ENCODE data around the gene MAN1C1. TPM values are rescaled to one million over a fixed set of nuclear protein-coding genes. Genes with fewer than 3 reads are reported as not detected.
A peak's percentile ranks its signal among the peaks of the same experiment; 100 is the strongest.

The MAN1C1 gene
- total RNA-seq, 1 experiment from 2014 or later, result 9.3 TPM

GRCh38 chr1:25576459-25577133 lies 40.0 kb upstream of the MAN1C1 start:
- Histone ChIP-seq H2BK15ac (ENCODE audit: low read depth, low read length) (no peak overlapping the region), H3T11ph (ENCODE audit: low read length) (no peak overlapping the region), H2BK120ac (ENCODE audit: low read depth, low read length, poor library complexity, severe bottlenecking) (no peak overlapping the region), H4K91ac (ENCODE audit: insufficient read length, low read depth, low read length) (no peak overlapping the region), H2BK20ac (ENCODE audit: low read depth, low read length, poor library complexity, severe bottlenecking) (no peak overlapping the region), H2BK5ac (ENCODE audit: insufficient read length, low read length) (no peak overlapping the region), H2AK5ac (ENCODE audit: insufficient read length, low read length) (no peak overlapping the region), H4K8ac (replicated peaks; ENCODE audit: insufficient read length, low read depth, low read length) (no peak overlapping the region), H3K9me3 (ENCODE audit: control insufficient read depth, low read depth, low read length) (no peaks in the 10 kb centered on the region), H3K23ac (ENCODE audit: insufficient read length, low read depth, low read length) (no peak overlapping the region), H2AFZ (ENCODE audit: low read length) (no peak overlapping the region), H3K18ac (ENCODE audit: insufficient read length, low read depth, low read length) (no peak overlapping the region), H4K20me1 (ENCODE audit: control insufficient read depth, insufficient read depth, insufficient read length) (peaks cover 3% of the 10 kb centered on the region), H3K4ac (ENCODE audit: low read depth, low read length) (no peak overlapping the region), H3K79me2 (ENCODE audit: insufficient read depth, low read length) (no peaks in the 10 kb centered on the region), H3K56ac (ENCODE audit: insufficient read length, low read depth, low read length) (no peak overlapping the region), H2BK12ac (ENCODE audit: insufficient read length, low read depth, low read length) (no peak overlapping the region), H3K23me2 (ENCODE audit: insufficient read length, low read depth, low read length, poor library complexity, severe bottlenecking) (no peaks in the 10 kb centered on the region), H3K9ac (ENCODE audit: extremely low read depth, insufficient read length, low read length) (no peak overlapping the region), H4K5ac (ENCODE audit: insufficient read length, low read depth, low read length) (no peak overlapping the region), H3K79me1 (ENCODE audit: insufficient read depth, low read depth, low read length, poor library complexity, severe bottlenecking) (no peaks in the 10 kb centered on the region), H3K4me2 (ENCODE audit: insufficient read depth, insufficient read length, low read length) (no peak overlapping the region), H3K27ac (ENCODE audit: insufficient read length, low read depth, low read length) (no peak overlapping the region), H3K4me1 (ENCODE audit: insufficient read depth, low read length) (no peaks in the 10 kb centered on the region; the same call in 1 of the 2 replicates), H3K27me3 (ENCODE audit: insufficient read depth, low read length) (no peaks in the 10 kb centered on the region), H3K14ac (ENCODE audit: insufficient read depth, low read length) (peak overlapping the region; percentile 27; the same call in 1 of the 2 replicates)
- Mint-ChIP-seq H3K27ac (no peak overlapping the region), H3K9me3 (no peaks in the 10 kb centered on the region), H3K27me3 (ENCODE audit: low read depth) (peaks cover 5% of the 10 kb centered on the region), H3K36me3 (ENCODE audit: insufficient read depth in 1 of 3, low read depth in 3 of 3) (no peaks in the 10 kb centered on the region; a peak in 1 of 7 replicates), H3K4me3 (no peak overlapping the region), H3K4me1 (peaks cover 34 to 51% of the 10 kb centered on the region in 2 experiments)
- no peak for DNase-seq
- no peak for TF ChIP-seq CTCF (conservative IDR thresholded peaks at IDR 0.05)
- WGBS (ENCODE audit: extremely low coverage, insufficient read length, low lambda C conversion rate), result no CpG with 5 or more reads among the region's 18 CpGs
